ENCODE results near the gene CEP85. TPM values are rescaled to one million over a fixed set of nuclear protein-coding genes. Genes with fewer than 3 reads are reported as not detected.

The CEP85 gene
- total RNA-seq, 2 experiments from 2014 or later, result 36.0 to 37.2 TPM

- Mint-ChIP-seq H3K27ac (peak overlapping the region; percentile 99), H3K9me3 (no peaks in the 10 kb centered on the region), H3K4me3 (peak overlapping the region; percentile 94), H3K4me1 (peaks cover 41% of the 10 kb centered on the region), H3K27me3 (no peaks in the 10 kb centered on the region), H3K36me3 (peaks cover 50% of the 10 kb centered on the region)
- DNase-seq, result peak; percentile 44
- POLR2A ChIA-PET, result interaction anchor here (1.2 to 24.2 kb wide), 8 partner anchors 10 to 96 kb away, joined by 3 to 1079 read pairs (median 6); partner anchors contain the start of genes CEP85, SH3BGRL3 and UBXN11
- ATAC-seq (ENCODE audit: low read depth), result peak; percentile 3
Observed at GRCh38 chr1:26320896-26321295, 86.9 kb downstream of the CEP85 start.

DNA sequence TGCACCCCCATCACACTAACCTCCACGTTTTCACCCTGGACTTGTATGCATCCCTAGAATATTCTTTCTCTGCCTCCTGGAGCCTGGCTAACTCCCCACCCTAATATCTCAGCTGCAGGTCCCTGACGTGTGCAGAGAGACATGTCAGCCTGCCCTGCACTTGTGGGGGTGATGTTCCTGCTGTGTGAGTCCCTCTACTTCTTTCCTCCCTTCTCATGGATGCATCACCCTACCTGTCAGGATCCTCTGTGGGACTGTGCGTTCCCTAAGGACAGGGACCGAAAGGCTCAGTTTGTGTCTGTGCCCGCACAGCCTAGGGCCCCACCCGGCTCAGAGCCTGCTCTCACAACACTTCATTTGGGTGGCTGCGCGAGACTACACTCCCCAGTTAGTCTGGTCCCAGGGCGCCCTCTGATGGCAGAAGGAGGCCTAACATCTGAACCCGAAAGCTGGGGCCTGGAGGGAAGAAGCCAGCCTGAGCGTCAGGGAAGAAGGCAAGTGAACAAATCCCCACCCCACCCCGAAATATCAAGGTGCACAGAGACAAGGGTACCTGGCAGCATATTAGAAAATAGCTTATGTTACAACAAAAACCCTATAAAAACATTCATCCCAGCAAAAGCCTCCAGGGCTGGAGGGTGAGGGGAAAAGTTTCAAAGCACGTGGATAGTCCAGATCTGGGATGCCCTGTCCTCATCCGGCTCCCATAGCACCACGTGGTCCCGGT lies 87.5 kb downstream of the CEP85 start:
- POLR2A ChIA-PET, result interaction anchor here (1.0 to 24.2 kb wide), 12 partner anchors 10 to 96 kb away, joined by 3 to 1079 read pairs (median 5); partner anchors contain the start of genes CEP85, SH3BGRL3 and UBXN11
- DNase-seq, result peak; percentile 95
- Mint-ChIP-seq H3K9me3 (no peaks in the 10 kb centered on the region), H3K4me1 (peaks cover 36% of the 10 kb centered on the region), H3K36me3 (peaks cover 50% of the 10 kb centered on the region), H3K27me3 (no peaks in the 10 kb centered on the region), H3K27ac (peak overlapping the region; percentile 99), H3K4me3 (peak overlapping the region; percentile 94)
- peak; percentile 71 for ATAC-seq (ENCODE audit: low read depth)

- no peak for DNase-seq
- peak overlapping the region; percentile 26 for H3K27ac Mint-ChIP-seq
- peaks cover 32% of the 10 kb centered on the region for H3K4me1 Mint-ChIP-seq
- no peaks in the 10 kb centered on the region for H3K9me3 Mint-ChIP-seq
- H3K36me3 Mint-ChIP-seq, result peaks cover 50% of the 10 kb centered on the region
- H3K4me3 Mint-ChIP-seq, result peak overlapping the region; percentile 34
- POLR2A ChIA-PET, result interaction anchor here (1.0 to 24.2 kb wide), 13 partner anchors 9 to 152 kb away, joined by 3 to 1079 read pairs (median 4); partner anchors contain the start of genes CEP85, SH3BGRL3, UBXN11 and ZNF593
- no peak for ATAC-seq (ENCODE audit: low read depth)
- H3K27me3 Mint-ChIP-seq, result no peaks in the 10 kb centered on the region
Observed at GRCh38 chr1:26322042-26322331, 88.0 kb downstream of the CEP85 start.

DNA sequence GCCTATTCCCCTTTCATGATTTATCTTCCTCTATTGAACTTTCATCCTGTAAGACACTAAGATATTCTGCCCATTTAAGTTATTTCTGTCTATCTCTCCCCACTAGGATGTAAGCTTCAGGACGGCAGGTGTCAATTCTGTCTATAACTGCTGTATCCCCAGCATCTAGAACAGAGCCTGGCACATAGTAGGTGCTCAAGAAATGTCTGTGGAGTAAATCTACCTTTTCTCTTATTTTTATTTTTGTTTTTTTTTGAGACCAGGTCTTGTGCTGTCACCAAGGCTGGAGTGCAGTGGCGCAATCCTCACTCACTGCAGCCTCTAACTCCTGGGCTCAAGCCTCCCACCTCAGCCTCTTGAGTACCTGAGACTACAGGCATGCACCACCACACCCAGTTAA lies 89.4 kb downstream of the CEP85 start:
- POLR2A ChIA-PET, result interaction anchor here (0.6 to 24.2 kb wide), 4 partner anchors 40 to 154 kb away, joined by 3 to 1079 read pairs (median 3); partner anchors contain the start of genes SH3BGRL3 and ZNF593
- H3K36me3 Mint-ChIP-seq, result peaks cover 42% of the 10 kb centered on the region
- H3K27me3 Mint-ChIP-seq, result no peaks in the 10 kb centered on the region
- peak overlapping the region; percentile 30 for H3K27ac Mint-ChIP-seq
- H3K4me1 Mint-ChIP-seq, result peaks cover 25% of the 10 kb centered on the region
- ATAC-seq (ENCODE audit: low read depth), result no peak
- no peak for DNase-seq
- H3K4me3 Mint-ChIP-seq, result no peak overlapping the region
- no peaks in the 10 kb centered on the region for H3K9me3 Mint-ChIP-seq

DNA sequence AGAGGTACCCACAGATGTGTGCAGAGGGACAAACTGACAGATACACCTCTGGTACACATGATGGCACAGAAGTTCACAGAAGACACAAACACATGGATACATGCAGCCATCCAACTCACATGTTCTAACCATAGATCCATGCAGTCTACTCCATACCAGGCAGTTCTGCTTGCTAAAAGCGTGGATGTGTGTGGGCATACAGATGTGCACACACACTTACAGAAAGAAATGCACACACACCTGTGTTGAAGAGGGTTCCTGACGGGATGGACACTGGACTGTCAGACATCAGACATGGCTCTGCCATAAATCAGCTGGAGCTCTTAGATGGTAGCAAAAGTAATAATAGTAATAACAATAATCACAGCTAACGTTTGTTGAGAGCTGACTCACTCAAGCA lies 90.5 kb downstream of the CEP85 start:
- Mint-ChIP-seq H3K27ac (peak overlapping the region; percentile 13), H3K4me1 (peaks cover 23% of the 10 kb centered on the region), H3K4me3 (no peak overlapping the region), H3K9me3 (no peaks in the 10 kb centered on the region), H3K27me3 (no peaks in the 10 kb centered on the region), H3K36me3 (peaks cover 30% of the 10 kb centered on the region)
- no peak for DNase-seq
- POLR2A ChIA-PET, result interaction anchor here (0.6 to 24.2 kb wide), 3 partner anchors 34 to 98 kb away, joined by 3 to 1079 read pairs (median 3); partner anchors contain the start of gene SH3BGRL3
- ATAC-seq (ENCODE audit: low read depth), result no peak

- DNase-seq (no peak), ATAC-seq (ENCODE audit: low read depth) (peak; percentile 17)
- H3K4me1 Mint-ChIP-seq, result peaks cover 6% of the 10 kb centered on the region
- H3K9me3 Mint-ChIP-seq, result no peaks in the 10 kb centered on the region
- no peak overlapping the region for H3K4me3 Mint-ChIP-seq
- H3K36me3 Mint-ChIP-seq, result peaks cover 10% of the 10 kb centered on the region
- H3K27me3 Mint-ChIP-seq, result no peaks in the 10 kb centered on the region
- H3K27ac Mint-ChIP-seq, result no peak overlapping the region
- POLR2A ChIA-PET, result interaction anchor here (0.6 to 24.2 kb wide), 7 partner anchors 11 to 67 kb away, joined by 3 to 1079 read pairs (median 3); partner anchors contain the start of gene SH3BGRL3
Observed at GRCh38 chr1:26327956-26328362, 94.0 kb downstream of the CEP85 start.

Other genes starting within 250 kb of the CEP85 start
- 10 to 100 TPM; 13.5 to 15.4 TPM for gene PAFAH2, start 236.1 kb upstream of the CEP85 start, total RNA-seq
- gene EXTL1, start 212.4 kb upstream of the CEP85 start, total RNA-seq, result not detected
- gene SLC30A2, start 188.1 kb upstream of the CEP85 start, total RNA-seq, result not detected
- not detected for gene TRIM63, start 166.6 kb upstream of the CEP85 start, total RNA-seq
- 10 to 100 TPM; 21.2 to 22.1 TPM for gene PDIK1L, start 122.4 kb upstream of the CEP85 start, total RNA-seq
- not detected for gene FAM110D, start 75.1 kb upstream of the CEP85 start, total RNA-seq
- not detected for gene C1orf232, start 65.2 kb upstream of the CEP85 start, total RNA-seq
- 10 to 100 TPM; 26.5 to 31.0 TPM for gene ZNF593, start 64.3 kb upstream of the CEP85 start, total RNA-seq
- gene ZNF593OS, start 62.4 kb upstream of the CEP85 start, total RNA-seq, result not detected
- 1 to 10 TPM; 4.5 to 6.0 TPM for gene CNKSR1, start 56.7 kb upstream of the CEP85 start, total RNA-seq
- not detected for gene CATSPER4, start 43.6 kb upstream of the CEP85 start, total RNA-seq
- gene SH3BGRL3, start 45.9 kb downstream of the CEP85 start, total RNA-seq, result 100 to 1,000 TPM; 531 to 542 TPM
- gene UBXN11, start 72.4 kb downstream of the CEP85 start, total RNA-seq, result 10 to 100 TPM; 60.5 to 64.1 TPM
- gene CD52, start 83.8 kb downstream of the CEP85 start, total RNA-seq, result 1,000 to 10,000 TPM; 1,078 to 1,088 TPM
- 10 to 100 TPM in 1 of 2 experiments, 1 to 10 TPM in 1; 7.9 to 10.3 TPM for gene CRYBG2, start 119.9 kb downstream of the CEP85 start, total RNA-seq
- 1 to 10 TPM; 9.3 to 9.9 TPM for gene ZNF683, start 138.6 kb downstream of the CEP85 start, total RNA-seq
- gene LIN28A, start 176.6 kb downstream of the CEP85 start, total RNA-seq, result not detected
- 10 to 100 TPM; 45.9 to 48.2 TPM for gene DHDDS, start 198.1 kb downstream of the CEP85 start, total RNA-seq
- 100 to 1,000 TPM; 812 to 846 TPM for gene HMGN2, start 238.2 kb downstream of the CEP85 start, total RNA-seq

Data from activated naive CD8-positive, alpha-beta T cell treated with anti-CD3 and anti-CD28 coated beads, Interleukin-2, amount 10 ng/mL, durations not matched to agents 7 days and 5 days (primary cell).